Measurements from ENCODE around the gene KPNA6. TPM values are rescaled to one million over a fixed set of nuclear protein-coding genes. Genes with fewer than 3 reads are reported as not detected.
"Not testable (repeated sequence)": the region's sequence is repeated elsewhere in the genome, so short reads cannot be mapped to it uniquely, and the experiment has no call there.

KPNA6 gene
- total RNA-seq, 2 experiments from 2014 or later = 70.8 to 74.3 TPM

- Mint-ChIP-seq H3K27me3 (no peaks in the 10 kb centered on the region), H3K4me3 (no peak overlapping the region), H3K27ac (no peak overlapping the region), H3K4me1 (ENCODE audit: low read depth) (peaks cover 56% of the 10 kb centered on the region), H3K9me3 (no peaks in the 10 kb centered on the region), H3K36me3 (ENCODE audit: low read depth) (peaks cover 21% of the 10 kb centered on the region)
- intact Hi-C loops (cut with micrococcal nuclease) = no loop called here
- ATAC-seq = no peak
- no peak for TF ChIP-seq CTCF (IDR thresholded peaks at IDR 0.05)
- CTCF ChIA-PET = interaction anchor here (1.2 kb wide), 1 partner anchor 57 kb away, joined by 3 read pairs; no protein-coding TSS in a partner anchor
- no peak for DNase-seq
- POLR2A ChIA-PET = interaction anchor here (0.5 to 0.6 kb wide), 2 partner anchors 24 to 82 kb away, joined by 3 read pairs; no protein-coding TSS in a partner anchor
Observed at GRCh38 chr1:32115496-32115895, 7.6 kb downstream of the KPNA6 start.

GRCh38 chr1:32116531-32116930 lies 8.7 kb downstream of the KPNA6 start:
- Mint-ChIP-seq H3K9me3 (no peaks in the 10 kb centered on the region), H3K27ac (no peak overlapping the region), H3K4me1 (ENCODE audit: low read depth) (peaks cover 55% of the 10 kb centered on the region), H3K36me3 (ENCODE audit: low read depth) (peaks cover 22% of the 10 kb centered on the region), H3K27me3 (no peaks in the 10 kb centered on the region), H3K4me3 (no peak overlapping the region)
- TF ChIP-seq CTCF (IDR thresholded peaks at IDR 0.05) = no peak
- intact Hi-C loops (cut with micrococcal nuclease) = no loop called here
- DNase-seq = no peak
- ChIA-PET CTCF (no interaction called here), POLR2A (no interaction called here)
- ATAC-seq = no peak

- H3K27ac Mint-ChIP-seq = peak overlapping the region; percentile 77
Observed at GRCh38 chr1:32122151-32122550, 14.3 kb downstream of the KPNA6 start.

GRCh38 chr1:32123361-32123760 lies 15.5 kb downstream of the KPNA6 start:
- Mint-ChIP-seq H3K4me1 (ENCODE audit: low read depth) (peaks cover 53% of the 10 kb centered on the region), H3K36me3 (ENCODE audit: low read depth) (peaks cover 17% of the 10 kb centered on the region)
- H3K4me3 Mint-ChIP-seq; CTCF ChIA-PET; intact Hi-C loops (cut with micrococcal nuclease); H3K9me3 Mint-ChIP-seq; ATAC-seq; DNase-seq; H3K27ac Mint-ChIP-seq; H3K27me3 Mint-ChIP-seq: not testable (repeated sequence)
- POLR2A ChIA-PET = interaction anchor here (1.2 to 1.9 kb wide), 2 partner anchors 11 to 13 kb away, joined by 4 read pairs; no protein-coding TSS in a partner anchor

More at GRCh38 chr1:32122151-32122550, 14.3 kb downstream of the KPNA6 start:
- DNase-seq = no peak
- CTCF ChIA-PET = interaction anchor here (0.7 to 1.3 kb wide), 3 partner anchors 10 to 519 kb away, joined by 3 to 4 read pairs (median 3); no protein-coding TSS in a partner anchor
- Mint-ChIP-seq H3K9me3 (no peaks in the 10 kb centered on the region), H3K4me1 (ENCODE audit: low read depth) (peaks cover 52% of the 10 kb centered on the region), H3K4me3 (no peak overlapping the region), H3K27me3 (no peaks in the 10 kb centered on the region), H3K36me3 (ENCODE audit: low read depth) (peaks cover 14% of the 10 kb centered on the region)
- no peak for ATAC-seq
- no peak for TF ChIP-seq CTCF (IDR thresholded peaks at IDR 0.05)
- POLR2A ChIA-PET = interaction anchor here (1.9 kb wide), 1 partner anchor 10 kb away, joined by 4 read pairs; no protein-coding TSS in a partner anchor
- intact Hi-C loops (cut with micrococcal nuclease) = no loop called here

- intact Hi-C loops (cut with micrococcal nuclease) = no loop called here
- POLR2A ChIA-PET = interaction anchor here (1.3 kb wide), 1 partner anchor 14 kb away, joined by 4 read pairs; no protein-coding TSS in a partner anchor
- H3K27me3 Mint-ChIP-seq = no peaks in the 10 kb centered on the region
- ATAC-seq (no peak), DNase-seq (no peak)
- CTCF ChIA-PET = interaction anchor here (1.4 kb wide), 1 partner anchor 12 kb away, joined by 3 read pairs; no protein-coding TSS in a partner anchor
- H3K4me1 Mint-ChIP-seq (ENCODE audit: low read depth) = peaks cover 58% of the 10 kb centered on the region
- H3K9me3 Mint-ChIP-seq = no peaks in the 10 kb centered on the region
- H3K4me3 Mint-ChIP-seq = no peak overlapping the region
- no peak overlapping the region for H3K27ac Mint-ChIP-seq
- no peak for TF ChIP-seq CTCF (IDR thresholded peaks at IDR 0.05)
- peaks cover 17% of the 10 kb centered on the region for H3K36me3 Mint-ChIP-seq (ENCODE audit: low read depth)
Observed at GRCh38 chr1:32125313-32125712, 17.5 kb downstream of the KPNA6 start.
